H1 (cell line): Measurements from ENCODE around the gene EXOSC7. TPM values are rescaled to one million over a fixed set of nuclear protein-coding genes. Genes with fewer than 3 reads are reported as not detected.

ENCODE experiments used
- CTCF ChIA-PET: fragments of 300-600 bp; sonication (Branson Sonifier 250); formaldehyde crosslinking; loops from one replicate; lab custom pipeline; 2021; ENCODE audit not compliant: partially characterized antibody; lab: Charles Lee
- POLR2A ChIA-PET: fragments of 300-600 bp; sonication (Branson Sonifier 250); formaldehyde crosslinking; loops from one replicate; lab custom pipeline; 2021; ENCODE audit warnings: inconsistent platforms; ENCODE audit not compliant: partially characterized antibody; lab: Charles Lee
- DNase-seq, 2 experiments: peaks; one replicate each; pipeline versions ENCODE4 v3.0.0 to v3.0.0-alpha.2; 2010 to 2022; ENCODE audit warnings: low spot score in 2 of 2, low read depth in 1 of 2, mixed read lengths in 1 of 2
- FAIRE-seq: peaks from 2 replicates; lab custom pipeline; 2011; peaks lifted over from hg19 to GRCh38; lab: Jason Lieb, UNC
- H2AFZ ChIP-seq: 2 replicates; pipeline ENCODE4 v1.8.1; 2012; ENCODE audit warnings: low read length, inconsistent platforms
- H2AK5ac ChIP-seq: 2 replicates; pipeline ENCODE4 v1.6.1; 2013; ENCODE audit warnings: low read depth, low read length
- H2BK120ac ChIP-seq: replicated peaks from 2 replicates; pipeline ENCODE3; 2013; ENCODE audit warnings: low read depth, low read length, inconsistent platforms
- H2BK12ac ChIP-seq: 2 replicates; pipeline ENCODE4 v1.6.1; 2013; ENCODE audit warnings: low read depth, low read length
- H2BK15ac ChIP-seq: 2 replicates; pipeline ENCODE4 v1.6.1; 2013; ENCODE audit warnings: low read length
- H2BK20ac ChIP-seq: 2 replicates; pipeline ENCODE4 v1.6.1; 2013; ENCODE audit warnings: low read length
- H2BK5ac ChIP-seq: 2 replicates; pipeline ENCODE4 v1.6.1; 2013; ENCODE audit warnings: low read depth, low read length
- H3K14ac ChIP-seq: 2 replicates; pipeline ENCODE4 v1.6.1; 2013; ENCODE audit warnings: inconsistent platforms; ENCODE audit not compliant: insufficient read length
- H3K18ac ChIP-seq: 2 replicates; pipeline ENCODE4 v1.6.1; 2013; ENCODE audit warnings: low read length; ENCODE audit errors: extremely low read depth
- H3K23ac ChIP-seq: 2 replicates; pipeline ENCODE4 v1.6.1; 2013; ENCODE audit warnings: inconsistent platforms; ENCODE audit not compliant: insufficient read length
- H3K23me2 ChIP-seq: 2 replicates; pipeline ENCODE4 v1.6.1; 2013; ENCODE audit warnings: low read depth, low read length
- H3K27ac ChIP-seq: 2 replicates; pipeline ENCODE4 v1.6.1; 2011; ENCODE audit warnings: low read depth, low read length, inconsistent platforms
- H3K27me3 ChIP-seq, 4 experiments: replicated peaks in 1 of 4; 1 replicate in 1 of 4; 2 replicates in 3 of 4; pipeline versions ENCODE4 v1.6.1 to v1.8.1; 2011 to 2013; ENCODE audit warnings: low read length in 3 of 4, mild to moderate bottlenecking in 3 of 4, inconsistent platforms in 2 of 4, mixed read lengths in 2 of 4, moderate library complexity in 1 of 4; ENCODE audit not compliant: control insufficient read depth in 3 of 4, insufficient read depth in 3 of 4; ENCODE audit errors: extremely low read depth in 1 of 4
- H3K36me3 ChIP-seq, 4 experiments: 2 replicates each; pipeline versions ENCODE4 v1.6.1 to v1.8.1; 2011 to 2013; ENCODE audit warnings: mild to moderate bottlenecking in 4 of 4, low read length in 3 of 4, moderate library complexity in 2 of 4, control low read depth in 1 of 4, inconsistent platforms in 1 of 4; ENCODE audit not compliant: insufficient read depth in 4 of 4, control insufficient read depth in 2 of 4
- H3K4ac ChIP-seq: replicated peaks from 2 replicates; pipeline ENCODE3; 2013; ENCODE audit warnings: low read length, low read depth, mixed read lengths, inconsistent platforms; ENCODE audit not compliant: insufficient read length
- H3K4me1 ChIP-seq, 4 experiments: replicated peaks in 1 of 4; 1 replicate in 1 of 4; 2 replicates in 3 of 4; pipeline versions ENCODE4 v1.6.1 to v1.8.1; 2011 to 2013; ENCODE audit warnings: low read length in 3 of 4, inconsistent platforms in 2 of 4, mixed read lengths in 1 of 4; ENCODE audit not compliant: insufficient read depth in 4 of 4, control insufficient read depth in 3 of 4
- H3K4me2 ChIP-seq, 2 experiments: 2 replicates each; pipeline versions ENCODE4 v1.6.1 to v1.8.1; 2011 to 2013; ENCODE audit warnings: low read depth in 2 of 2, low read length in 2 of 2, control low read depth in 1 of 2, inconsistent platforms in 1 of 2, mild to moderate bottlenecking in 1 of 2; ENCODE audit not compliant: insufficient read depth in 1 of 2
- H3K4me3 ChIP-seq, 4 experiments: fragments of 200-600, 300-600 bp in 1 of 4; sonication (generic), shearing (Covaris generic), sonication (Bioruptor Twin) in 1 of 4; 2 replicates each; pipeline versions ENCODE4 v1.5.1 to v1.8.1; 2011 to 2016; ENCODE audit warnings: low read length in 4 of 4, low read depth in 3 of 4, control low read depth in 2 of 4, inconsistent platforms in 2 of 4, mild to moderate bottlenecking in 2 of 4, mixed read lengths in 1 of 4, moderate library complexity in 1 of 4; ENCODE audit not compliant: insufficient read depth in 2 of 4; ENCODE audit errors: extremely low read depth in 1 of 4
- H3K56ac ChIP-seq: replicated peaks from 2 replicates; pipeline ENCODE3; 2013; ENCODE audit warnings: low read depth, mild to moderate bottlenecking, mixed read lengths, low read length, inconsistent platforms; ENCODE audit not compliant: insufficient read length
- H3K79me1 ChIP-seq: 2 replicates; pipeline ENCODE4 v1.6.1; 2013; ENCODE audit warnings: low read depth, low read length, control low read depth
- H3K79me2 ChIP-seq, 2 experiments: 2 replicates each; pipeline versions ENCODE4 v1.6.1 to v1.8.1; 2012 to 2013; ENCODE audit warnings: low read length in 2 of 2, mild to moderate bottlenecking in 2 of 2, inconsistent platforms in 1 of 2; ENCODE audit not compliant: insufficient read depth in 2 of 2, control insufficient read depth in 1 of 2
- H3K9ac ChIP-seq, 4 experiments: replicated peaks in 1 of 4; 1 replicate in 1 of 4; 2 replicates in 3 of 4; pipeline versions ENCODE4 v1.6.1 to v1.8.1; 2011 to 2013; ENCODE audit warnings: low read depth in 3 of 4, low read length in 3 of 4, control low read depth in 2 of 4, mild to moderate bottlenecking in 2 of 4, moderate library complexity in 2 of 4, inconsistent platforms in 1 of 4; ENCODE audit errors: extremely low read depth in 1 of 4
- H3K9me3 ChIP-seq, 2 experiments: 2 replicates each; pipeline versions ENCODE4 v1.6.1 to v1.8.1; 2012 to 2013; ENCODE audit warnings: mild to moderate bottlenecking in 2 of 2, moderate library complexity in 2 of 2, control low read depth in 1 of 2, inconsistent platforms in 1 of 2, low read depth in 1 of 2, low read length in 1 of 2, mixed read lengths in 1 of 2; ENCODE audit not compliant: insufficient read depth in 2 of 2
- H4K20me1 ChIP-seq, 2 experiments: replicated peaks in 1 of 2; 2 replicates each; pipeline versions ENCODE3 to v1.8.1; 2011 to 2013; ENCODE audit warnings: inconsistent platforms in 2 of 2, low read length in 2 of 2, mild to moderate bottlenecking in 1 of 2; ENCODE audit not compliant: insufficient read depth in 2 of 2, control insufficient read depth in 1 of 2
- H4K5ac ChIP-seq: 2 replicates; pipeline ENCODE4 v1.6.1; 2013; ENCODE audit warnings: low read length, low read depth, mixed read lengths, inconsistent platforms; ENCODE audit not compliant: insufficient read length
- H4K8ac ChIP-seq: 2 replicates; pipeline ENCODE4 v1.8.0; 2013; ENCODE audit warnings: mild to moderate bottlenecking, moderate library complexity, low read length, inconsistent platforms; ENCODE audit not compliant: insufficient read depth; ENCODE audit errors: extremely low read depth
- H4K91ac ChIP-seq: replicated peaks from 2 replicates; pipeline ENCODE3; 2013; ENCODE audit warnings: low read length, mixed read lengths, inconsistent platforms; ENCODE audit not compliant: insufficient read length
- ASH2L ChIP-seq: fragments of 200-600, 300-600 bp; sonication (generic); IDR thresholded peaks from one replicate; pipeline ENCODE4 v1.7.1; 2017; ENCODE audit warnings: low read length
- EZH2 ChIP-seq: fragments of 200-600 bp; sonication (generic); IDR thresholded peaks from 2 replicates; pipeline ENCODE4 v1.7.1; 2012; ENCODE audit warnings: low read depth, mild to moderate bottlenecking, moderate library complexity, low read length, inconsistent platforms; ENCODE audit not compliant: severe bottlenecking
- SP1 ChIP-seq: IDR thresholded peaks from 2 replicates; pipeline ENCODE4 v1.6.1; 2011; ENCODE audit warnings: low read depth, low read length
- WGBS, 2 experiments: shearing (Covaris generic) in 1 of 2; methylation state at CpG; one replicate each; pipeline versions ENCODE4 v1.1.6 to v1.1.7; 2013 to 2015; ENCODE audit warnings: low lambda C conversion rate in 2 of 2, mixed read lengths in 2 of 2, inconsistent platforms in 1 of 2, low coverage in 1 of 2, missing lambda C conversion rate in 1 of 2; ENCODE audit not compliant: insufficient replicate concordance in 2 of 2, insufficient coverage in 1 of 2, insufficient read length in 1 of 2; ENCODE audit errors: extremely low coverage in 1 of 2, missing lambda C conversion rate in 1 of 2; 5-methylcytosine and 5-hydroxymethylcytosine counted together
- polyA plus RNA-seq, 7 experiments: library from polyadenylated mRNA; depleted of rRNA in 3 of 7; stranded (reverse) in 5 of 7; unstranded in 2 of 7; fragments of >200 nt in 5 of 7; fragments of 200-250 nt in 2 of 7; gene quantifications; 1 replicate in 5 of 7; 2 replicates in 1 of 7; 4 replicates in 1 of 7; pipeline versions ENCODE4 v1.2.1 to v1.2.3, GENCODE V29; 2011 to 2013; ENCODE audit warnings: missing spikeins in 2 of 7, mixed read lengths in 2 of 7
- total RNA-seq: library from RNA; stranded (reverse); fragmentation: NEBNext Ultra II Directional; extraction: Animal tissue kit (Norgen Biotek cat#: 25700); gene quantifications from 2 replicates; pipeline ENCODE4 v1.2.1, GENCODE V29; 2021
- TF ChIP-seq, protein P1 (sequence below): IDR thresholded peaks from 2 replicates; pipeline ENCODE4 v1.6.1; 2012; ENCODE audit warnings: inconsistent platforms

EXOSC7 gene
- total and polyA plus RNA-seq, 2 of the 8 experiments (the other 6 are each of a cell fraction or from before 2014, with no cell fraction given), result 92.7 to 94.5 TPM

DNA sequence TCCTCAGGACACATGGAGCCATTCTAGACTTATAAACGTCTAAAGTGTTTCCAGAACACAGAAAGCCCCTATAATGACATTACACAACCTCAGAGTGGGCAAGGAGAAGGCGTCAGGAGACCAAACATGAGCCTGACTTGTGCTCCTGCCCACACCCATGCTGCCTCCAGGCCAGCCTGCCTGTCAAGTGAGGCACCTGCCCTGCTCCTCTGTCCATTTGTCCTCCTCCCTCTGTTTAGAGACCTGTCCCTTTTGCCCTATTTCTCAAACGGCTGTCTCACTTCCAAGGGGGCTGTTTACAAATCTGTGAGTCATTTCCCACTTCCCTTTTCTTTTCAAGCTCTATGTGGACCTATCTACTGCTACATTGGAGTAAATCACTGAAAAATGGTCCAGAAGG lies 21.1 kb upstream of the EXOSC7 start:
- H3K4ac ChIP-seq, result no peak overlapping the region
- peaks cover 3 to 8% of the 10 kb centered on the region in 2 experiments for H4K20me1 ChIP-seq
- H3K79me1 ChIP-seq, result peaks cover 8% of the 10 kb centered on the region
- TF ChIP-seq EZH2 (no peak), ASH2L (no peak), SP1 (no peak)
- TF ChIP-seq, protein P1, sequence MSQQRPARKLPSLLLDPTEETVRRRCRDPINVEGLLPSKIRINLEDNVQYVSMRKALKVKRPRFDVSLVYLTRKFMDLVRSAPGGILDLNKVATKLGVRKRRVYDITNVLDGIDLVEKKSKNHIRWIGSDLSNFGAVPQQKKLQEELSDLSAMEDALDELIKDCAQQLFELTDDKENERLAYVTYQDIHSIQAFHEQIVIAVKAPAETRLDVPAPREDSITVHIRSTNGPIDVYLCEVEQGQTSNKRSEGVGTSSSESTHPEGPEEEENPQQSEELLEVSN, result no peak
- TF ChIP-seq, all 59 proteins: peak for 0
- no peak overlapping the region for H3K18ac ChIP-seq
- peaks cover 0 to 21% of the 10 kb centered on the region in 2 experiments; a peak in 1 of 4 replicates for H3K79me2 ChIP-seq
- H4K5ac ChIP-seq, result no peak overlapping the region
- FAIRE-seq (no peak), DNase-seq (no peak)
- no peak overlapping the region for H3K4me3 ChIP-seq
- H2BK5ac ChIP-seq, result no peak overlapping the region
- peaks cover 0 to 4% (median 1%) of the 10 kb centered on the region in 4 experiments; a peak in 2 of 8 replicates for H3K36me3 ChIP-seq
- no peak overlapping the region for H3K23ac ChIP-seq
- ChIA-PET CTCF (interaction anchor here (0.6 to 1.4 kb wide), 3 partner anchors 27 to 74 kb away, joined by 3 to 5 read pairs (median 4); no protein-coding TSS in a partner anchor), POLR2A (interaction anchor here (0.9 kb wide), 1 partner anchor 21 kb away, joined by 3 read pairs; the partner anchor contains the start of genes EXOSC7 and ZDHHC3)
- H3K56ac ChIP-seq, result no peak overlapping the region
- no peak overlapping the region for H2AK5ac ChIP-seq
- H3K9me3 ChIP-seq, result no peaks in the 10 kb centered on the region
- H4K8ac ChIP-seq, result no peak overlapping the region
- no peak overlapping the region for H2BK12ac ChIP-seq
- H4K91ac ChIP-seq, result no peak overlapping the region
- H3K4me1 ChIP-seq, result peaks cover 0 to 5% (median 2%) of the 10 kb centered on the region in 4 experiments; a peak in 3 of 7 replicates
- no peak overlapping the region for H3K27ac ChIP-seq
- no peaks in the 10 kb centered on the region for H3K23me2 ChIP-seq
- H3K9ac ChIP-seq, result no peak overlapping the region
- H3K27me3 ChIP-seq, result no peaks in the 10 kb centered on the region
- no peak overlapping the region for H2BK20ac ChIP-seq
- no peak overlapping the region for H3K14ac ChIP-seq
- H2AFZ ChIP-seq, result no peak overlapping the region
- no peak overlapping the region for H2BK15ac ChIP-seq
- H3K4me2 ChIP-seq, result no peak overlapping the region
- H2BK120ac ChIP-seq, result no peak overlapping the region
- 81% methylated on average over 3 of the region's 3 CpGs; no CpG with 5 or more reads in 1 of the 2 experiments for WGBS, 2 experiments
